Stomach (tissue), 4 donors: Measurements from ENCODE around the gene BARX1.

Experiments used
- POLR2A ChIP-seq, 4 donors: fragments of 450-650 bp; IDR thresholded peaks; one replicate each; pipeline ENCODE4 v1.6.1; 2016; ENCODE audit warnings: antibody characterized with exemption in 4 of 4, control low read depth in 2 of 4, mild to moderate bottlenecking in 1 of 4, moderate library complexity in 1 of 4
- POLR2AphosphoS5 ChIP-seq, 3 donors: sonication (generic); formaldehyde crosslinking; IDR thresholded peaks; one replicate each; pipeline ENCODE4 v1.6.1; 2016; ENCODE audit warnings: antibody characterized with exemption in 3 of 3
- TF ChIP-seq, protein P1 (sequence below), 7 experiments: fragments of 450-650 bp in 4 of 7; fragments of 200-600 bp in 3 of 7; sonication (generic) in 3 of 7; IDR thresholded peaks; one replicate each; pipeline ENCODE4 v1.5.1; 2016 to 2019; ENCODE audit warnings: antibody characterized with exemption in 7 of 7, control low read depth in 2 of 7, mild to moderate bottlenecking in 1 of 7

DNA sequence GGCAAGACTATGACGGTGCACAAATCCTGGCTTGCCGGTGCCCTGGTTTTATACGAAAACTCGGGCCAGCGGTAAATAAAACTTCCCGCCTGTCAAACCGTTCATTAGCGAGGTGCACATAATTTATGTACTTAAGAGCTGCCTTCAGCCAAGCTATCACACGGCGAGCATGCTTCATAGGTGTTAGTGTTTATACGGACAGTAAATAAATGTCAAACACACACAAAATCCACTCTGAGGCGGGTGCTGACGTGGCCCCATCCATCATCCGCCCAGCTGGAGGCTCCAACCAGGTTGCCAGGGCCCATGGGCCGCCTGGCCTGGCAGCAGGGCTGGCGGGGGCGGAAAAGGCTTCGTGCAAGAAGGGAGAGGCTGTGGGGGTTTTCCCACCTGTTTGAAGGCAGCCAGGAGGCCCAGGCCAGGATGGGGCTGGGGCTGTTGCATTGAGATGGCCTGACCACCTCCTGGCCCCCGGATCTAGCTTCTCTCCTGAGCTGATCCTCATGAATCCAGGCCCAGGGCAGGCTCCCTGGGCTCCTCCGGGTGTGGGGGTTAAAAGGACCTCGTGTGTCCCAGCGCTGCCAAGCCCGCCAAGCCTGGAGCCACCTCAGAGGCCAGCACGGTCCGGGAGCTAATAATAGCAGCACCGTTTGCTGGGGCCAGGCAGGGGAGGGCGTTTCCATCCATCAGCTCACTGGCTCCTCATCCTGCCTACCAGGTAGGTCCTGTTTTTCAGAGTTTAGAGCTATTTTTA, 43.2 kb downstream of the BARX1 start:
- peak in 2 of 3 donors; percentile 74 to 92 for TF ChIP-seq POLR2AphosphoS5 (IDR thresholded peaks at IDR 0.05)
- TF ChIP-seq, protein P1, sequence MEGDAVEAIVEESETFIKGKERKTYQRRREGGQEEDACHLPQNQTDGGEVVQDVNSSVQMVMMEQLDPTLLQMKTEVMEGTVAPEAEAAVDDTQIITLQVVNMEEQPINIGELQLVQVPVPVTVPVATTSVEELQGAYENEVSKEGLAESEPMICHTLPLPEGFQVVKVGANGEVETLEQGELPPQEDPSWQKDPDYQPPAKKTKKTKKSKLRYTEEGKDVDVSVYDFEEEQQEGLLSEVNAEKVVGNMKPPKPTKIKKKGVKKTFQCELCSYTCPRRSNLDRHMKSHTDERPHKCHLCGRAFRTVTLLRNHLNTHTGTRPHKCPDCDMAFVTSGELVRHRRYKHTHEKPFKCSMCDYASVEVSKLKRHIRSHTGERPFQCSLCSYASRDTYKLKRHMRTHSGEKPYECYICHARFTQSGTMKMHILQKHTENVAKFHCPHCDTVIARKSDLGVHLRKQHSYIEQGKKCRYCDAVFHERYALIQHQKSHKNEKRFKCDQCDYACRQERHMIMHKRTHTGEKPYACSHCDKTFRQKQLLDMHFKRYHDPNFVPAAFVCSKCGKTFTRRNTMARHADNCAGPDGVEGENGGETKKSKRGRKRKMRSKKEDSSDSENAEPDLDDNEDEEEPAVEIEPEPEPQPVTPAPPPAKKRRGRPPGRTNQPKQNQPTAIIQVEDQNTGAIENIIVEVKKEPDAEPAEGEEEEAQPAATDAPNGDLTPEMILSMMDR (IDR thresholded peaks at IDR 0.05) = no peak
- no peak for TF ChIP-seq POLR2A (IDR thresholded peaks at IDR 0.05)
